ENCODE measurements around the gene AIDA. TPM values are rescaled to one million over a fixed set of nuclear protein-coding genes. Genes with fewer than 3 reads are reported as not detected.
"Not testable (repeated sequence)": the region's sequence is repeated elsewhere in the genome, so short reads cannot be mapped to it uniquely, and the experiment has no call there.

Gene AIDA
- total RNA-seq, 8 experiments from 2014 or later, result 25.8 to 123 (median 46.3) TPM

- no peaks in the 10 kb centered on the region for H3K4me1 ChIP-seq (replicated peaks in 1 of 2)
- in situ Hi-C loops (cut with MboI; ENCODE audit: low pct_unique_long_range_greater_than_20kb in 2 of 9, low sequenced_read_pairs in 9 of 9, unreplicated experiment in 9 of 9), result no loop called here
- peak in 1 of 8 experiments; percentile 44 for ATAC-seq (replicated peaks in 6 of 8)
- 43 to 100% (median 93%) methylated on average over 1 to 2 of the region's 2 CpGs for WGBS, 10 experiments
- H3K4me3 ChIP-seq, result no peak overlapping the region
- H3K27ac ChIP-seq, result no peak overlapping the region
These were observed 14.5 kb downstream of the AIDA start for GRCh38 chr1:222697826-222698225.

GRCh38 chr1:222697203-222697602 is 15.1 kb downstream of the AIDA start:
- 57 to 100% (median 91%) methylated on average over 1 to 2 of the region's 2 CpGs; no CpG with 5 or more reads in 2 of the 10 experiments for WGBS, 10 experiments
- Histone ChIP-seq H3K4me1 (replicated peaks in 1 of 2) (no peaks in the 10 kb centered on the region), H3K4me3 (no peak overlapping the region), H3K27ac (no peak overlapping the region)
- in situ Hi-C loops (cut with MboI; ENCODE audit: low pct_unique_long_range_greater_than_20kb in 2 of 9, low sequenced_read_pairs in 9 of 9, unreplicated experiment in 9 of 9), result no loop called here
- ATAC-seq (replicated peaks in 6 of 8), result peak in 1 of 8 experiments; percentile 30

- in situ Hi-C loops (cut with MboI; ENCODE audit: low pct_unique_long_range_greater_than_20kb in 2 of 9, low sequenced_read_pairs in 9 of 9, unreplicated experiment in 9 of 9), result no loop called here
- Histone ChIP-seq H3K27ac (no peak overlapping the region), H3K4me1 (replicated peaks in 1 of 2) (no peaks in the 10 kb centered on the region), H3K4me3 (no peak overlapping the region)
- no peak for ATAC-seq (replicated peaks in 6 of 8)
- WGBS, 10 experiments, result 86 to 100% (median 98%) methylated on average over 3 to 8 of the region's 8 CpGs
These were observed 15.6 kb downstream of the AIDA start for GRCh38 chr1:222696741-222697140.

- Histone ChIP-seq H3K4me3 (no peak overlapping the region), H3K27ac (no peak overlapping the region), H3K4me1 (replicated peaks in 1 of 2) (no peaks in the 10 kb centered on the region)
- 74 to 97% (median 81%) methylated on average over 1 to 5 of the region's 5 CpGs; no CpG with 5 or more reads in 2 of the 10 experiments for WGBS, 10 experiments
- in situ Hi-C loops (cut with MboI; ENCODE audit: low pct_unique_long_range_greater_than_20kb in 2 of 9, low sequenced_read_pairs in 9 of 9, unreplicated experiment in 9 of 9), result no loop called here
- ATAC-seq (replicated peaks in 6 of 8), result no peak
These were observed 17.4 kb downstream of the AIDA start for GRCh38 chr1:222694927-222695326.

GRCh38 chr1:222691016-222691415 is 21.3 kb downstream of the AIDA start:
- peak in 1 of 8 experiments; percentile 50 for ATAC-seq (replicated peaks in 6 of 8)
- WGBS, 10 experiments, result 82 to 100% (median 100%) methylated on average over 1 of the region's 1 CpG; no CpG with 5 or more reads in 2 of the 10 experiments
- Histone ChIP-seq H3K4me3 (no peak overlapping the region), H3K4me1 (replicated peaks in 1 of 2) (no peaks in the 10 kb centered on the region), H3K27ac (no peak overlapping the region)
- in situ Hi-C loops (cut with MboI; ENCODE audit: low pct_unique_long_range_greater_than_20kb in 2 of 9, low sequenced_read_pairs in 9 of 9, unreplicated experiment in 9 of 9), result no loop called here

- no peak overlapping the region for H3K4me3 ChIP-seq
- ATAC-seq (replicated peaks in 6 of 8), result peak in 5 of 8 experiments; percentile 12 to 92 (median 76)
- peak overlapping the region in 1 of 2 donors; percentile 41 for H3K27ac ChIP-seq
- in situ Hi-C loops (cut with MboI; ENCODE audit: low pct_unique_long_range_greater_than_20kb in 2 of 9, low sequenced_read_pairs in 9 of 9, unreplicated experiment in 9 of 9), result no loop called here
- WGBS, 10 experiments, result 9 to 63% (median 30%) methylated on average over 1 of the region's 1 CpG; no CpG with 5 or more reads in 5 of the 10 experiments
- peaks cover 0 to 5% of the 10 kb centered on the region in 2 donors for H3K4me1 ChIP-seq (replicated peaks in 1 of 2)
These were observed 32.2 kb downstream of the AIDA start for GRCh38 chr1:222680080-222680479.

GRCh38 chr1:222670110-222670509 is 42.2 kb downstream of the AIDA start:
- in situ Hi-C loops (cut with MboI; ENCODE audit: low pct_unique_long_range_greater_than_20kb in 2 of 9, low sequenced_read_pairs in 9 of 9, unreplicated experiment in 9 of 9), result no loop called here
- Histone ChIP-seq H3K4me3 (no peak overlapping the region), H3K4me1 (replicated peaks in 1 of 2) (no peaks in the 10 kb centered on the region), H3K27ac (no peak overlapping the region)
- no peak for ATAC-seq (replicated peaks in 6 of 8)
- 75 to 100% (median 100%) methylated on average over 1 of the region's 1 CpG; no CpG with 5 or more reads in 2 of the 10 experiments for WGBS, 10 experiments

GRCh38 chr1:222669107-222669506 is 43.2 kb downstream of the AIDA start:
- in situ Hi-C loops (cut with MboI; ENCODE audit: low pct_unique_long_range_greater_than_20kb in 2 of 9, low sequenced_read_pairs in 9 of 9, unreplicated experiment in 9 of 9); H3K4me3 ChIP-seq; H3K27ac ChIP-seq; H3K4me1 ChIP-seq (replicated peaks in 1 of 2): not testable (repeated sequence)
- WGBS, 10 experiments, result no CpG with 5 or more reads among the region's 2 CpGs
- ATAC-seq (replicated peaks in 6 of 8), result peak in 3 of 8 experiments; percentile 41 to 66 (median 48)

- WGBS, 10 experiments, result no CpG with 5 or more reads among the region's 4 CpGs
- H3K4me3 ChIP-seq; in situ Hi-C loops (cut with MboI; ENCODE audit: low pct_unique_long_range_greater_than_20kb in 2 of 9, low sequenced_read_pairs in 9 of 9, unreplicated experiment in 9 of 9); H3K4me1 ChIP-seq (replicated peaks in 1 of 2); H3K27ac ChIP-seq: not testable (repeated sequence)
- peak in 3 of 8 experiments; percentile 39 to 56 (median 47) for ATAC-seq (replicated peaks in 6 of 8)
These were observed 44.1 kb downstream of the AIDA start for GRCh38 chr1:222668184-222668583.

- Histone ChIP-seq H3K4me1 (replicated peaks in 1 of 2) (no peaks in the 10 kb centered on the region), H3K4me3 (no peak overlapping the region), H3K27ac (no peak overlapping the region)
- in situ Hi-C loops (cut with MboI; ENCODE audit: low pct_unique_long_range_greater_than_20kb in 2 of 9, low sequenced_read_pairs in 9 of 9, unreplicated experiment in 9 of 9), result no loop called here
- WGBS, 10 experiments, result 79 to 100% (median 95%) methylated on average over 3 to 7 of the region's 7 CpGs
- no peak for ATAC-seq (replicated peaks in 6 of 8)
These were observed 46.3 kb downstream of the AIDA start for GRCh38 chr1:222665964-222666363.

GRCh38 chr1:222663431-222663934 is 48.8 kb downstream of the AIDA start:
- Histone ChIP-seq H3K27ac (no peak overlapping the region), H3K4me3 (no peak overlapping the region), H3K4me1 (replicated peaks in 1 of 2) (no peaks in the 10 kb centered on the region)
- 43 to 100% (median 86%) methylated on average over 1 to 4 of the region's 4 CpGs; no CpG with 5 or more reads in 1 of the 10 experiments for WGBS, 10 experiments
- ATAC-seq (replicated peaks in 6 of 8), result peak in 3 of 8 experiments; percentile 71 to 83 (median 81)
- in situ Hi-C loops (cut with MboI; ENCODE audit: low pct_unique_long_range_greater_than_20kb in 2 of 9, low sequenced_read_pairs in 9 of 9, unreplicated experiment in 9 of 9), result no loop called here

- no peak for ATAC-seq (replicated peaks in 6 of 8)
- no peak overlapping the region for H3K4me3 ChIP-seq
- no peak overlapping the region for H3K27ac ChIP-seq
- WGBS, 10 experiments, result 80 to 100% (median 100%) methylated on average over 2 of the region's 2 CpGs; no CpG with 5 or more reads in 1 of the 10 experiments
- no peaks in the 10 kb centered on the region for H3K4me1 ChIP-seq (replicated peaks in 1 of 2)
- in situ Hi-C loops (cut with MboI; ENCODE audit: low pct_unique_long_range_greater_than_20kb in 2 of 9, low sequenced_read_pairs in 9 of 9, unreplicated experiment in 9 of 9), result no loop called here
These were observed 54.4 kb downstream of the AIDA start for GRCh38 chr1:222657899-222658298.

- Histone ChIP-seq H3K4me3 (no peak overlapping the region), H3K27ac (no peak overlapping the region), H3K4me1 (replicated peaks in 1 of 2) (no peaks in the 10 kb centered on the region)
- 40 to 100% (median 95%) methylated on average over 1 to 2 of the region's 2 CpGs; no CpG with 5 or more reads in 1 of the 10 experiments for WGBS, 10 experiments
- in situ Hi-C loops (cut with MboI; ENCODE audit: low pct_unique_long_range_greater_than_20kb in 2 of 9, low sequenced_read_pairs in 9 of 9, unreplicated experiment in 9 of 9), result no loop called here
- ATAC-seq (replicated peaks in 6 of 8), result peak in 2 of 8 experiments; percentile 70 to 85
These were observed 55.7 kb downstream of the AIDA start for GRCh38 chr1:222656391-222657155.

Measured in motor neuron (in vitro differentiated cells).